ENCODE data around the gene CTDSPL.
"Not testable (repeated sequence)": the region's sequence is repeated elsewhere in the genome, so short reads cannot be mapped to it uniquely, and the experiment has no call there.

Gene CTDSPL

DNA sequence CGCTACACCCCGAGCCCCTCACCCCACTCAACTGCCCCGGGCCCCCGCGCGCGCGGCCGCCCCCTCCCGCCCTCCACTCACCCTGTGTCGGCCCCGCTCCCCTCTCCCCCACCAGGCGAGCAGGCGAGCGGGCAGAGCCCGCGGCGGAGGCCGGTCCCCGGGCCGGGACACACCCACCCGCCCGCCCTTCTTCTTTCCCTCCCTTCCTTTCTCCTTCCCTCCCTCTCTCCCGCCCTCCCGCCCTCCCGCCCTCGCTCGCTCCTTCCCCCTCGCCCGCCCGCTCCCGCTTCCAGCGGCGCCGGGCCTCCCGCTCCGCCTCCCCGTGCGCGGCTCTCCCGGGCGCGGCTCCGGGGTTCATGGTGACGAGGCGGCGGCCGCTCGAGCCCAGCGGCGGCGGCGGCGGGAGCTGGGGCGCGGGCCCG is at the start of gene CTDSPL:
CTDSPL (plus strand) TSS at position 261 of the 422 bp plus-strand sequence. CDS start 320 bp downstream, outside the sequence.
- no peak for DNase-seq (ENCODE audit: low read depth)

GRCh38 chr3:37812499-37812896 is 49.2 kb upstream of the CTDSPL start:
- no peak for DNase-seq (ENCODE audit: low read depth)

- DNase-seq (ENCODE audit: low read depth): no peak
Observed at GRCh38 chr3:37813403-37813802, 48.3 kb upstream of the CTDSPL start.

GRCh38 chr3:37814547-37814946 is 47.1 kb upstream of the CTDSPL start:
- DNase-seq (ENCODE audit: low read depth): no peak

- not testable (repeated sequence) for DNase-seq (ENCODE audit: low read depth)
Observed at GRCh38 chr3:37815156-37815555, 46.5 kb upstream of the CTDSPL start.

DNA sequence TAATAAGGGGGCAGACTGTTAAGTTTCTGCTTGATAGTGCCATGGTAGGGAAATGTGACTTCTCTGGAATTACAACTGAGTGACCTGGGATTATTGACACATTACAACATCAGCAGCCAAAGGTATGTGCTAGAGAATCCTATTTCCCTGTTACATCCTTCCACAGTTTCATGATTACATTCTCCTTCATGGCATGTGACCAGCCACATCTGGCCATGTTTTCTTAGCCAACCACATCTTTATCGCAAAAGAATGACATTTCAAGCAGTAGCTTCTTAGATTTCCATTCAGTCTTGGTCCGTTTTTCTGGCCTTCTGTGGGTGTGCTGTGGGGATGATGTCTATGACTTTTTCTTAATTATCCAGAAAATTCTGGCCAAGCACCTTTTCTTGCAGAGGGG is 45.4 kb upstream of the CTDSPL start:
- no peak for DNase-seq (ENCODE audit: low read depth)

DNA sequence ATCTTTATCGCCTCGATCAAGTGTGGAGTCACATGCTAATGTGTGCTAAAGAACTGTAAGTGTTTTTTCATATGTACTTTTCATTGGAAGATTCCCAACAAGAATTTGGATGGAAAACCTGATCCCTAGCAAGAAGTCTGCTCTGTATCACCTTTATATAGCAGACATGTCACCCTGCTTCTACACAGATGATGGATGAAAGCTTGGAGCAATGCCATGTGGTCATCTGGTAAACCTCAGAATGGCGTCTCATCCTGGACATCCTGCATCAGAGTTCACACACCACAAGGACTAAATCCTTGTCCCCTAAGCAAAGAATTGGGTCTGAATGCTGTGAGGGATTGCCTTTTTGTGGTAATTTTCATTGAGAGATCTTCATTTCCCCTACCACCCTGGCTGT is 42.1 kb upstream of the CTDSPL start:
- no peak for DNase-seq (ENCODE audit: low read depth)

DNA sequence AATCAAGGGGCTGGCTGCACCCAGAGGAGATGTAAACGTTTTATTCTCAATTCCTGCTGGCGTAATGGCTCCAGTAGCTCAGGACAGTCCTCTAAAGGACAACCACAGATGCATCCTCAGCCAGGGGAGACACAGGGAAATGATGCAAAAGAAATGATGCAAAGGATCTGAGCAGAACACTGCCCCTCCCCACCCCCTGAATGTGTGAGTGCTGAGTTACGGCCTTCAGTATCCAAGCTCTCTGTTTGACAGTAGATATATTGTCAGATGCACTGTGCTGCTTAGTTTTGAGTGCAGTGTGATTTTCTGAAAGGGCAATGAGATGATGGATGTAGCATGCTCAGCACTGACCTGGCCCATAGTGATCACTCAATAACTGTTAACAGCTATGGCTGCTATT is 41.4 kb upstream of the CTDSPL start:
- no peak for DNase-seq (ENCODE audit: low read depth)

DNA sequence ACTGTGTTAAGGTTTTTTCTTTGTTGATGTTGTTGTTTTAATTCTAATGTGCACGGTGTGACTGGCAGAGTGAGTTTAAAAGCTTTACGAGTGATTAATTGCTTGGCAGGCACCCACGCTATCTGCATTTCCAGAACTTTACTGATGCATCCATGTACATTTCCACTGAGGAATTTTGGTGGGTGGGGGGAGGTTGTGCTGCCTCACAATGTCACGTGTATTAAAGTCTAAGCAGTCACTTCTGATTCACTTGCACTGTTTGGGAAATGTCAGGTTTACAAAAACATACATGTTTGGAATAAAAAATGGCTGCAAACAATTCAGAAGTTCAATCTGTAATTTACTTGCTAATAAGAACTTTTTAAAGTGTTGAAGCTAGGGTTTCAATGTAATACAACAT is 38.5 kb upstream of the CTDSPL start:
- DNase-seq (ENCODE audit: low read depth): no peak

- DNase-seq (ENCODE audit: low read depth): no peak
Observed at GRCh38 chr3:37824090-37824953, 37.4 kb upstream of the CTDSPL start.

GRCh38 chr3:37824954-37825328 is 36.7 kb upstream of the CTDSPL start:
- DNase-seq (ENCODE audit: low read depth): no peak

DNA sequence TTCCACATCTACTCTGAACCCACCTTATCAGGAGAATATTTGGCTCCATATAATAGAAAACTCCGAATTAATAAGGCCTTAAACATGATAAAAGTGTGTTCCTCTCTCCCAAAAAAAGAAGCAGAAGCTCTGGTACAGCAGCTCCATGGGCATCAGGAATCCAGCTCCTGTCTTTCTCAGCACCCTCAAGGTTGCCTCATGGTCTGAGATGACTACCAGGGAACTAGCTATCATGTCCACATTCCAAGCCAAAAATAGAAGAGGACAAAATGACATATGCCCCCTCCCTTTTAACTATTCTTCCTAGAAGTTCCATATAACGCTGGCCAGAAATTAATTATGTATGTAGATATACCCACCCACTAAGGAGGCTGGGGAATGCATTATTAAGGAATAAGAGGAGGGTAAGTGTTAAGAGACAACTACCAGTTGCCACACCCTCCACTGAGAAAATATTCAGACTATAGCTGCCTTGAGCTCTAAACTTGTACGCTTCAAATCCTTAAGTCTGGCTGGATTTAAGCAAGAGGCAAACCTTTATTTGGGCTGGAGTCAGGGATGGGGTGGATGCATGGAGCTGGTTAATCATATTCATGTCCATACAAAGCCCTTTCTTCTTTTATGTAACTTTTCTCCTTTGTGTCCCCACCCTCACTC is 35.8 kb upstream of the CTDSPL start:
- no peak for DNase-seq (ENCODE audit: low read depth)

DNA sequence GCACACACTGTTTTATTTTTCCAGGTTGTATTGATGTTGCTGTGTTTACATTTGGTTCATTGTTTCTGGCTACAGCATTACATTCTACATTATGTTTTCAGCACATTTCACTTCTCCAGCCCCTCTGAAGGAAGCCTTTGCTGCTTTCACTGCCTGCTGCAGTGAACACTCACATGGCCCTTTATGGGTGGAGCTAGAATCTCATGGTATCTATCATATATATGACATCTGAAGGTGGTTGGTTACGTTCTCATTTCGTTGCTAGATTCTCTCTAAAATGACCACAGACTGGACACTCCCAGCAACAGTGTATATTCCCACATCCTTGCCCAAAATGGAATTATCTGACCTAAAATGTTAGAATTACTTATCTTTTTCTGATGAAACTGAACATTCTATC is 35.2 kb upstream of the CTDSPL start:
- DNase-seq (ENCODE audit: low read depth): no peak

DNA sequence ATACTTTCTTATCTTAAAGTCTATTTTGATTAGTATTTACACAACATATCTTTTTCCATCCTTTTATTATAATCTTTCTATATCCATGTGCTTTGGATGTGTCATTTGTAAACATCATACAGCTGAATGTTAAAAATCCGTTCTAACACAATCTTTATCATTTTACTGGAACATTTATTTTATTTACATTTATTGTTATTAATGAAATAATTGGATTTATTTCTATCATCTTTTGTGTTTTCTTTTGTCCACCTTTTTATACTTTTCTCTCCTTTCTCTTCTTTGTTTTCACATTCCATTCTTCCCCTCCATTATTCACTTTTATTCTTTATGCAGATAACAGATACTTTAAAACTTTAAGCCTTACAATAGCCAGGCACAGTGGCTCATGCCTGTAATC is 34.7 kb upstream of the CTDSPL start:
- no peak for DNase-seq (ENCODE audit: low read depth)

DNA sequence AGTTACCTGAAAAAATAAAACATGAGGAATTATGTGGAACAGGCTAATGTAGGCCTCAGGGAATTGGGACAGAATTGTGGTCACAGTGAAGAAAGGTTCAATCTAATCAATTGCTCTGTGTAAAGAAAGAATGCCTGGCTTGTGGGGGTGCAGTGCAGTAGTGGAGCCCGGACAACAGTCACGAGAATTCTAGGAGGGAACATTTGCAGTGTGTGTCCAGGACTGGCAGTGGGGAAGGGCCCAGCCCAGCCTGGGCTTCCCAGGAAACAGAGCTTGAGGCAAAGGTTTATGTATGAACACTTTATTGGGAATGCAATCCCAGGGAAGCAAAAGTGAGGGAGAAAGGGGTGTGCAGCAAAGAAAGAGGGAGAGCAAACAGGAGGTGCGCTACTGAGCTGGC is 29.2 kb upstream of the CTDSPL start:
- DNase-seq (ENCODE audit: low read depth): no peak

- DNase-seq (ENCODE audit: low read depth): no peak
Observed at GRCh38 chr3:37833302-37834186, 28.1 kb upstream of the CTDSPL start.

- no peak for DNase-seq (ENCODE audit: low read depth)
Observed at GRCh38 chr3:37836589-37836988, 25.1 kb upstream of the CTDSPL start.

DNA sequence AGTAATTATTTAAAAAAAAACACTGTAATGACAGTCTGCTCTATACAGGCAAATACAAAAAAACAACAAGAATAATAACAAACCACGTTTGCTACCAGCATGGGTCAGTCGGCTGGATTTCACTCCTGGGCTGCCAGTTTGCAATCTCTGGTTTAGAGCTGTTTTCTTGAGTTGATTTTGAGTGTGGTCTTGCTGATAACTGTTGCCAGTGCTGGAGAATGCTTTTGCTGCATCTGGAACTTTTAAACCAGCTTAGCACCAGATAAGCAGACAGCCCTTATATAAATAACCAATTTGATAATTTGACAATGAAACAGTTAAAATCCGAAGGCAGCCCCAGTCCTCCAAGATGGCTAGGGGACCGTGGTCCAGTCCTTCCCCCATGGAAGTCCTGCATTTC is 14.0 kb upstream of the CTDSPL start:
- DNase-seq (ENCODE audit: low read depth): no peak

DNA sequence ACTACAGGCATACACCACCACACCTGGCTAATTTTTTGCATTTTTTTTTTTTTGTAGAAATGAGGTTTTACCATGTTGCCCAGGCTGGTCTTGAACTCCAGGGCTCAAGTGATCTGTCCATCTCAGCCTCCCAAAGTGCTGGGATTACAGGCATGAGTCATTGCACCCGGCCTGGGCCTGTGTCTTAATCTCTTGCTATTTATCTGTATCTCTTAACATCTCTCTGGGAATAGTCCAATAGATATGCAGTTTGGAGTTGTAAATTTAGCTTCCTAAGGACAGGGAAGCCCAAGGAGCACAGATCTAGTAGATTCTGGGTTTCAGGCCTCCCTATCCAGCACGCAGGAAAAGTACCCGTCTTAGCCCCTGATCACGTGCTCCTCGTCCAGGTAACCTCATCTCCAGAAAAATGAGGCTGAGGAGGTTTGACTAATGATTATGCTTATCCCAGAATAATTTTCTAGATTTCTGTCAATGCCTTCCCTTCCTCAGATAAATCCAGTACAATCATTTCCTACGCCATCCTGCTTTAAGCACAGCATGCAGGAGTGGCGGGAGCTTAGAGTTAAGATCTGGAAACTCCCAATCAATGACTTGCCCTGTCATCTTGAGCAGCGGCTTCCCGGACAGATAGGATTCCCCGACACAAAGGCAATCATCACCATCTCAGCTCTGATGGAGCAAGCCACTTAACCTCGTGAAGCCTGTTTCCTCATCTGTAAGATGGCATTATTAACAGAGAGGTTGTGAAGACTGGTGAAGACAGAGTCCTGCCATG is 12.3 kb upstream of the CTDSPL start:
- no peak for DNase-seq (ENCODE audit: low read depth)

DNA sequence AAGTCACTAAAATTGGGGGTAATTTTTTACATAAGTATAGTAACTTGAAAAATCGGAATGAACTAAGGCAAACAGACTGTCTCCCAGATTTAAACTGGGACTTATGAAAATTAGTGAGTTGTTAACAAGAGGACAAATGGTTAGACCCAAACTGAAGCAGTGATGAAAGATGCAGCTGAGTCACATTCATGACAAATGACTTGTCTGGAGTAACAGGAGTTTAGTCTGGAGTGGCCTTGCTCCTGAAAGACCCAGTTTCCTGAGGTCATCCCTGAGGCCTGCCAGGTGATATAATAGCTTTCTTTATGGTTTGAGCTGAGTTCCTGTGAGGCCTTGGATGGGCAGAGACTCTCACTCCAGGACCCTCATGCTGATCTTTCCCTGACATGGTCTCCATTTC is 9.6 kb upstream of the CTDSPL start:
- DNase-seq (ENCODE audit: low read depth): no peak

GRCh38 chr3:37852771-37853170 is 8.9 kb upstream of the CTDSPL start:
- DNase-seq (ENCODE audit: low read depth): no peak
